Measurements from ENCODE around the gene PMEL.
"Not testable (repeated sequence)": the region's sequence is repeated elsewhere in the genome, so short reads cannot be mapped to it uniquely, and the experiment has no call there.

The PMEL gene

DNA sequence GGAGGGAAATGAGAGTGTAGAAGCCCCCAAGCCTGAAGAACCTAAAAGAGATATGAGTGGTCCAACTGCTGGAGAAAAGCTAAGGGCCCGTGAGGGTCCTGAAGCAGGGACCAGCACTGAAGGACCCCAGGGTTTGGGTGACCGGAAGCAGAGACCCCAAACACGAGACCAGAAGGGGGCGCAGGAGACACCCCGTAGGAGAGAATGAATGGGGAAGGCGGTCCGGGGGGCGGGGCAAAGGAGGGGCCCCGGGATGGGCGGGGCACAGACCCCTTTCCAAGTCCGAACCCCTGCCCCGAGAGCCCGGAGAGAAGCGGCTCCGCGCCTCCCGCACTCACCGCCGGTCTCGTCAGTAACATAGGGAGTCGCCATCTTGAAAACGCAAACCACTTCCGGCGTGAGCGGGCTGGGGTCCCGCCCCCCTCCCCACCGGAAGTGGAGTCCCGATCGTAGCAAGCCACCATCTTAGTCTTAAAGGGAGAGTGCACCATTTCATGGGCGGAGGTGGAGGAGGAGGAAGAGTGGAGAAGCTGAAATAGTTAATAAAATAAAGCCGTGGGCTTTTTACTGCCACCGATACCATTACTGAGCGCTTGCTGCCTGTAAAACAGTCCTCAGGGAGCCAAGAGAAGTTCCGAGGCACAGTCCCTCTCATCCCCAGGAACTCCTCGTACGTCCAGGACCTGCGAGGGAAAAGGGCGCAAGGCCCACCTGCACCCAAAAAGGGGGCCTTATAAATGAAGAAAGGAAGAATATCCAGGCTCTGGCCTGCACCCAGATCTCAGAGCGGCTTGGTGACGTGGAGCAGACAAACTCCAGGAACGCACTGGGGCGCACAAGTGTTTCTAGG is 38.9 kb downstream of the PMEL start:
- H3K4me3 Mint-ChIP-seq, result peak overlapping the region; percentile 95
- no peaks in the 10 kb centered on the region for H3K27me3 Mint-ChIP-seq
- peaks cover 32% of the 10 kb centered on the region for H3K36me3 Mint-ChIP-seq (ENCODE audit: low read depth)
- no peaks in the 10 kb centered on the region for H3K9me3 Mint-ChIP-seq
- H3K27ac Mint-ChIP-seq, result peak overlapping the region; percentile 97
- peaks cover 69% of the 10 kb centered on the region for H3K4me1 Mint-ChIP-seq (ENCODE audit: low read depth)

DNA sequence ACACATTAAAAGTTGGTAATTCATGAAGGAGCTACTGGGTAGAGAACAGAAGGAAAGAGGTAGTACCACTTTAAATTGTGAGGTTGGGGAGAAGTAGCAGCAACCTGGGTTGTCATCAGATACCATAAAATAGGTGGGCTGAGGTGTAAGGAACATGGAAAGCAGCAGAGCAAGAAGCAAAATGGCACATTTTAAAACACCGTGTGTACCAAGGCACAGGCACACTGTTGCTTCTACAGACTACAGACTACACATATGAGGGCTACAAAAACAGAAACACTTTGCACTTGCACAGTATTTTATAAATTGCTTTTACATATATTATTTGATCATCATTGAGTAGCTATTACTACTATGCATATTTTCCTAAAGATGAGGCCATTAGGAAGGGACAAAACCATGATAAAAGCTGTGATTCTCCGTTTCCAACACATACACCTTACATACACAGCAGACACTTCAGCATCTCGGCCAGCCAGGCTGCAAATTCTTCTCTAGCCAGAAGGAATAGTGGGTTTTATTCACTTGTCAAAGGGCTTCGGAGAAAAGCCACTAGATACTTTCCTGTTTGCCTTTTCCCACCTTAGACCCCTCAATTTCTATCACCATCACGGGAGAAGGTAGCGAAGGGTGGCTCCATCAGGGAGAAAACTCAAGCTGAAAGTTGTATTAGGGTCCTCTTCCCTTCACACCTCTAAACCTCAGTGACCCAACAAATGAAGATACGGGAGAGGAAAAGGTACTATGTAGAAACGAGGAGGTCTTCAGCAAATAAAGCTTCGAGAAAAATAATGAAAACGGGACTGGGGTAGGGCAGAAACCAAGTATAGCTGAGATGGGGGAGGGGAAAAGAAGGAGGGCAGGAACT is 39.7 kb downstream of the PMEL start:
- Mint-ChIP-seq H3K4me1 (ENCODE audit: low read depth) (peaks cover 77% of the 10 kb centered on the region), H3K4me3 (peak overlapping the region; percentile 95), H3K36me3 (ENCODE audit: low read depth) (peaks cover 28% of the 10 kb centered on the region), H3K27me3 (no peaks in the 10 kb centered on the region), H3K27ac (peak overlapping the region; percentile 85), H3K9me3 (no peaks in the 10 kb centered on the region)

DNA sequence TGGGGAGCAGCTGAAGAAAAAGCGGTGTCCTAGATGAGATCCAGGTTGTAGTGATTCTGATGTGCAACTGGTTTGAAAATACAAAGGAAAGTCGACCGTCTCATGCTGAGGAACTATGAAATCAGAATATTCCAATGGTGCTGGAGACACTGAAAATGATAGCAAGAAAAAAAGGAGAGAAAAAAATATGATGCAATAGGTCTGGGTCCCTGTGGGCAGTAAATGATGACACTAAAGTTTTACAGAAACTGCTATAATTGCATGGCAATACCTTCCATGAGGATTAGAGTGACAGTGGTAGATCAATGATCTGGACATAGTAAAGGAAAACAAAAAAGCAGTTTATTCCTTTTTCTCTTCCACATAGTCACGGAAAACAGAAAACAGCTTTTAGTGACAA is 40.5 kb downstream of the PMEL start:
- Mint-ChIP-seq H3K27ac (peak overlapping the region; percentile 85), H3K4me1 (ENCODE audit: low read depth) (peaks cover 76% of the 10 kb centered on the region), H3K9me3 (no peaks in the 10 kb centered on the region), H3K27me3 (no peaks in the 10 kb centered on the region), H3K4me3 (peak overlapping the region; percentile 95), H3K36me3 (ENCODE audit: low read depth) (peaks cover 27% of the 10 kb centered on the region)

DNA sequence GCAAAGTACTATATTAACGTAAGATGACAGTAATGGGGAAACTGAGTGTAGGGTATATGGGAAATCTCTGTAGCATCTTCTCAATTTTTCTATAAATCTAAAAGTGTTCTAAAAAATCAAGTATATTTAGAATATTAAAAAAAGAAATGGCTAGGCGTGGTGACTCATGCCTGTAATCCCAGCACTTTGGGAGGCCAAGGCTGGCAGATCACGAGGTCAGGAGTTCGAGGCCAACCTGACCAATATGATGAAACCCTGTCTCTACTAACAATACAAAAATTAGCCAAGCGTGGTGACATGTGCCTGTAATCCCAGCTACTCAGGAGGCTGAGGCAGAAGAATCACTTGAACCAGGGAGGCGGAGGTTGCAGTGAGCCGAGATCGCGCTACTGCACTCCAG is 42.2 kb downstream of the PMEL start:
- H3K4me1 Mint-ChIP-seq (ENCODE audit: low read depth), result peaks cover 59% of the 10 kb centered on the region

DNA sequence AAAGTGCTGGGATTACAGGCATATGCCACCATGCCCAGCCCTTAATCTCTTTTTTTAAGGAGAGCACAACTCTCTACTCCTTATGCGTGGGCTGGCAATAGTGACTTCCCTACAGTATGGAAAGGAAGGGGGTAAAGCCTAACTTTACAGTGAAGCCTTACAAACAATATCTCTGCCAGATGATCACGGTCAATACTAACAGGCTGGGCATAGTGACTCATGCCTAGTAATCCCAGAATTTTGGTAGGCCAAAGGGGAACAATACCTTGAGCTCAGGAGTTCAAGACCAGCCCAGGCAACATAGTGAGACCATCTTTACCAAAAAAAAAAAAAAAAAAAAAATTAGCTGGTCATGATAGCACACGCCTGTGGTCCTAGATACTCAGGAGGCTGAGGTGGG is 43.7 kb downstream of the PMEL start:
- H3K36me3 Mint-ChIP-seq (ENCODE audit: low read depth), result peaks cover 29% of the 10 kb centered on the region
- H3K9me3 Mint-ChIP-seq, result no peaks in the 10 kb centered on the region
- H3K4me3 Mint-ChIP-seq, result no peak overlapping the region
- peaks cover 53% of the 10 kb centered on the region for H3K4me1 Mint-ChIP-seq (ENCODE audit: low read depth)
- no peaks in the 10 kb centered on the region for H3K27me3 Mint-ChIP-seq
- no peak overlapping the region for H3K27ac Mint-ChIP-seq

More for the DNA sequence above, 42.2 kb downstream of the PMEL start:
- peaks cover 31% of the 10 kb centered on the region for H3K36me3 Mint-ChIP-seq (ENCODE audit: low read depth)
- peak overlapping the region; percentile 83 for H3K27ac Mint-ChIP-seq
- not testable (repeated sequence) for H3K27me3 Mint-ChIP-seq, H3K9me3 Mint-ChIP-seq, H3K4me3 Mint-ChIP-seq

DNA sequence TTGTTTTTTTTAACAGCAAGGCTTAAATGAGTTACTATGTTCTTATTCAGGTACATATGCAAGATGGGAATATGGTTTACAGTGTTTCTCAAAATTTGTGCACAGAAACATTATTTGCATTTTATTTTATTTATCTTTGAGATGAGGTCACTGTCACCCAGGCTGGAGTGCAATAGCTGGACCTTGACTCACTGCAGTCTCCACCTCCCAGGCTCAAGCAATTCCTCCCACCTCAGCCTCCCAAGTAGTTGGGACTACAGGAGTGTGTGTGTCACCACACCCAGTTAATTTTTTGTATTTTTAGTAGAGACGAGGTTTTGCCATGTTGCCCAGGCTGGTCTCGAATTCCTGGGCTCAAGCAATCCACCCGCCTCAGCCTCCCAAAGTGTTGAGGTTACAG is 46.8 kb downstream of the PMEL start:
- Mint-ChIP-seq H3K36me3 (ENCODE audit: low read depth) (peaks cover 29% of the 10 kb centered on the region), H3K4me1 (ENCODE audit: low read depth) (peaks cover 53% of the 10 kb centered on the region)
- H3K4me3 Mint-ChIP-seq, H3K9me3 Mint-ChIP-seq, H3K27me3 Mint-ChIP-seq, H3K27ac Mint-ChIP-seq: not testable (repeated sequence)

DNA sequence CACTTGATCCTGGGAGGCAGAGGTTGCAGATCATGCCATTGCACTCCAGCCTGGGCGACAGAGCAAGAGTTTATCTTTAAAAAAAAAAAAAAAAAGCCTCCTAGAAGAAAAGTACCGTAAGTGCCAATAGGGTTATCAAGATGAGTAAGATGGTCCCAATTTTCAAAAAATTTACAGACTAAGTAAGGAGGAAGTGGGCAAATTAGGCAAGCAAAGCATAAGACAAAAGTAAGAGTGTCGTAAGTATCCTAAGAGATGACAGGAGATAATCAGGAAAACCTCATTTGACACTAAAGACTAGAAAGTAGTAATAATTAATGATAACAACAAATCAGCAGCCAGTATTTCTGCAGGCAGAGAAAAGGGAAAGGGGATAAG is 50.4 kb downstream of the PMEL start:
- Mint-ChIP-seq H3K4me1 (ENCODE audit: low read depth) (peaks cover 37% of the 10 kb centered on the region), H3K27ac (peak overlapping the region; percentile 79), H3K36me3 (ENCODE audit: low read depth) (peaks cover 29% of the 10 kb centered on the region), H3K9me3 (no peaks in the 10 kb centered on the region), H3K4me3 (no peak overlapping the region), H3K27me3 (no peaks in the 10 kb centered on the region)

DNA sequence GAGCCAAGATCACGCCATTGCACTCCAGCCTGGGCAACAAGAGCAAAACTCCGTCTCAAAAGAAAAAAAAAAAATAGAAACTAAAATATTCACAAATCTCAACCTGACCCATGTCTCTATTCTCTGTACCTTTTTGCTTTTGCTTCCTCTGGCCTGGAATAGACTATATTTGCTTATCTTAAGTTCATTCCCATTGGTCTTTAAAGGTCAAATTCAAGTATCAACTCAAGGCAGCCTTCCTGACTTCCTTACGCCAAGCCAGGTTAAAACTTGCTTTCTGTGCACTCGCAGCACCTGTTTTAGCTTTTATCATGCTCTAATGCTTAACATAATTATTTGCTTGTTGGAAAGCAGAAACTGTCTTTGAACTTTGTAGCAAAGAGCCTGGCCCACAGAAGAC is 52.9 kb downstream of the PMEL start:
- Mint-ChIP-seq H3K36me3 (ENCODE audit: low read depth) (peaks cover 26% of the 10 kb centered on the region), H3K27me3 (no peaks in the 10 kb centered on the region), H3K9me3 (no peaks in the 10 kb centered on the region), H3K4me1 (ENCODE audit: low read depth) (peaks cover 37% of the 10 kb centered on the region), H3K4me3 (no peak overlapping the region), H3K27ac (no peak overlapping the region)

DNA sequence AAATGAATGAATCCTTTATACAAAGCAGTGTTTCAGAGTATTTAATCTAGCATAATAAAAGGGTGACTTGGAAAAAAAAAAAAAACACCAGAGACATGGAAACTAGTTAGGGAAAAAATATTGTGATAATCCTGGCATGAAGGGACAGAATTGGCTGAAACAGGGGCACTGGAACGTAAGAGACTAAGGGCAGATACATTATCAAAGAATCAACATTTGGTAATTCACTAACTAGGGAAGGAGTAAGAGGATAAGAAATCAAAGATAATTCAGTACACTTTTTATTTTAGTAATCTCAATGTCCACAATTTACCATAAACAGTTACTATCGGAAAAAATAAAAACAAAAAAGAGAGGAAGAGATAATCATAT is 56.3 kb downstream of the PMEL start:
- Mint-ChIP-seq H3K27ac (no peak overlapping the region), H3K4me1 (ENCODE audit: low read depth) (peaks cover 20% of the 10 kb centered on the region), H3K9me3 (no peaks in the 10 kb centered on the region), H3K27me3 (no peaks in the 10 kb centered on the region), H3K4me3 (no peak overlapping the region), H3K36me3 (ENCODE audit: low read depth) (peaks cover 17% of the 10 kb centered on the region)

DNA sequence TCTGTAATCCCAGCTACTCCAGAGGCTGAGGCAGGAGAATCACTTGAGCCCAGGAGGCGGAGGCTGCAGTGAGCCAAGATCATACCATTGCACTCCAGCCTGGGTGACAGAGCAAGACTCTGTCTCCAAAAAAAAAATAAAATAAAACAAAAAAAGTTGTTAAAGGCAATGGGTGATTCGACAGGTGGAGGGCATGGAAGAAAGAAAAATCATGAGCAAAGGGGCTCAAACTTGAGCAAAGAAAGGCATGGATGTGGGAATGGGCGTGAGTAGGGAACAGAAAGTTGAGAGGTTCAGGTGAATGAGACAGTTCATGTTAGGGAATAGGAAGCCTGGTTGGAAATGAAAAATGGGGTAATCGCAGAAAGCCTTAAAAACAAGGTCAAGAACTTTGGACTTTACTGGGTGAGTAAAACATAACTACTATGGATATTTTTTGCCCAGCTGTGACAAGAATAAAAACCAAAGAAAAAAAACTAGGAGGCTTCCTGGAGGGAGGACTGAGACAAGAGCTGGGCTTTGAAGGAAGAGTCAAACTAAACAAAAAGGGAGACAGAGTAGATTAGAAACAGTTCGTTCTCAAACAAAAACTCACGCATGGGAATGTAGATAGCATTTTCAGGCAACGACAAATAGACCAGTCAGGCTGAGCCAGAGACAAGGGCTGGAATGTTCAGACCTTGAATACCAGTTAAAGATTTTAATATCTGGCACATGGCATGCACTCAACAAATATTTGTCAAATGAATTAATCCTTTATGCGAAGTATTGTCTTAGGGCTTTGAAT is 56.9 kb downstream of the PMEL start:
- Mint-ChIP-seq H3K4me3 (no peak overlapping the region), H3K27ac (no peak overlapping the region), H3K4me1 (ENCODE audit: low read depth) (peaks cover 14% of the 10 kb centered on the region), H3K27me3 (no peaks in the 10 kb centered on the region), H3K9me3 (no peaks in the 10 kb centered on the region), H3K36me3 (ENCODE audit: low read depth) (peaks cover 11% of the 10 kb centered on the region)

DNA sequence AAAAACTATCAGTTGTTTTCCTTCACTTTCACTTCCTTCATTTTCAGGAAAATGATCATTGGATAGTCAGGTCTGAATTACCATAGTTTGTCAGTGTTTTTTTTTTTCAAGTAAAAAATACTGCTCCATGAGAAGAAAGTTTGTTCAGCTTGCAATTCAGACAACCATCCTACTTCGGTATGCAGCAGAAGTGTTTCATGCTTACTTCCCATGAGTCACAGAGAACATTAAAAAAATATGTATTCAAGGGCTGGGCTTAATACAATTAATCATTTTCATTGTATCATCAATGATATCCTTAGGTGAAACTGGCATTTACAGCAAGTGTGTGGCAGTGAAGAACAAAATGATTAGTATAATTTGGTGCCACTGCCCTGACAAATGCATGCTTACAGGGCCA is 59.8 kb downstream of the PMEL start:
- peaks cover 7% of the 10 kb centered on the region for H3K4me1 Mint-ChIP-seq (ENCODE audit: low read depth)
- no peaks in the 10 kb centered on the region for H3K27me3 Mint-ChIP-seq
- no peak overlapping the region for H3K4me3 Mint-ChIP-seq
- peaks cover 10% of the 10 kb centered on the region for H3K36me3 Mint-ChIP-seq (ENCODE audit: low read depth)
- H3K9me3 Mint-ChIP-seq, result no peaks in the 10 kb centered on the region
- no peak overlapping the region for H3K27ac Mint-ChIP-seq

Measured in stimulated activated naive CD8-positive, alpha-beta T cell treated with anti-CD3 and anti-CD28 coated beads, Interleukin-15, Interleukin-2, amounts not matched to agents 100 ng/mL and 50 ng/mL, for 24 hours (primary cell).